ENCODE data around the gene AEBP1.

The AEBP1 gene

DNA sequence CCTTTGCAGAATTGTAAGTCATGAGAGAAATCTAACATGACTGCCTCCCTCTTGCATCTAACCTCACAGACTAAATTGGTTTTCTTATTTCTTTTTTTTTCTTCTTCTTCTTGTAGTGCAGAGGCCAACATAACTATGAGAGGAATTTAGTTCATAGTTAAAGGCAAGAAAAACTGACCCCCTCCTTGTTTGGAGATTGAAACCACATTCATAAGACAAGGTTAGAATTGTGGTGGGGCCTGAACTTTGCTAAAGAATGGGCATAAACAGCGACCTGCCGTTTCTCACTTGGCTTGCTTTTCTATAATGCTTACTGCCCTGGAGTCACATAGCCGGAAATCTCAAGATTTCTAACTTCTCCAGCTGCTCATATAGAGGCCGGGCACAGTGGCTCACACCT lies 19.4 kb upstream of the AEBP1 start:
- DNase-seq = no peak

DNA sequence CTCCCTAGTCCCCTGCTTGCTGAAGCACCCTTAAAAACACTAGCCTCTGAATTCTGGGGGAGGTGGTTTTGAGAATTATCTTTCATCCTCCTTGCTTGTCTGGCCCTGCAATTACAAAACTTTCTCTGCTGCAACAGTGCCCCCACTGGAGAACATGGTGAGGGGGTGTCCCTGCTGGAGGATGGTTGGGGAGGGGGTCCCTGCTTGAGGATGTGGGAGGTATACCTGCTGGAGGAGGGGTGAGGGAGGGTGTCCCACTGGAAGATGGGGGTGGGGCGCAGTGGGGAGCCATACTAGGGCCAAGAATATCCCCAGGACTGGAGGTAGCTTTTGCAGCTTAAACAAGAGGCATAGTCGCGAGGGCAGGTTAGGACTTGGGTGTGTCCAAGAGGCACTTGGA lies 18.6 kb upstream of the AEBP1 start:
- no peak for DNase-seq

DNA sequence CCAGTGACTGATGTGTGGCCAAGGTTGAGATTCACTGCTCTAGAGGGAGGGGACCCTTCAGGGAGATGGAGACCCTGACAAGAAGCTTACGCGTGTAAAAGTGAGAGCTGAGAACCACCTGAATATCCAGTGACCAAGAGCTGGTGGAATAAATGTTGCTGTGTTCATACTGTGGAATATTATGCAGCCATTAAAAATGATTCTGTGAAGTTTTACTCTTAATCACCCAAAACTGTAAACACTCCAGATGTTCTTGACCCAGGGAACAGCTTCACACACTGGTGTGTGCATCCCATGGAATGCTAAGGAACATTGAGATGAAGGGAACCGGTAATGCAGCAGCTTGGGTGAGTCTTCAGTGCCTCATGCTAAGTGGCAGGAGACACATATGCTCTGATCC lies 17.5 kb upstream of the AEBP1 start:
- no peak for DNase-seq

- peak in 17 of 56 donors; percentile 10 to 68 (median 32) for DNase-seq
Observed at GRCh38 chr7:44087911-44088838, 16.0 kb upstream of the AEBP1 start.

DNA sequence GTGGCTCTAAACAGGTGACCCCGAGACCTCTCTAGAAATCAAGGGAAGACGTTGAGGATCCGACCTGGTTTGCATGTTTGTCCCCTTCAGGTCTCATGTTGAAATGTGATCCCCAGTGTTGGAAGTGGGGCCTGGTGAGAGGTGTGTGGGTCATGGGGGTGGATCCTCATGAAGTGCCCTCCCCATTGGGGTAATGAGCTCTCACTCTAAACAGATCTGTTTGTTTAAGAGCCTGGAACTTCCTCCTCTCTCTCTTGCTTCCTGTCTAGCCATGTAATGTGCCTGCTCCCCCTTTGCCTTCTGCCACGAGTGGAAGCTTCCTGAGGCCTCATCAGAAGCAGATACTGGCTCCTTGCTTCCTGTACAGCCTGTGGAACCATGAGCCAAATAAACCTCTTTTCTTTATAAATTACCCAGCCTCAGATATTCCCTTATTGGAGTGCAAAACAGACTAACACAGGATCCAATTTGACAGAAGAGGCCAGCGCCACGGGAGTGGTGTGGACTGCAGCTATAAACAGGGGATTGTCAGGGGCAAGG lies 11.0 kb upstream of the AEBP1 start:
- no peak for DNase-seq

DNA sequence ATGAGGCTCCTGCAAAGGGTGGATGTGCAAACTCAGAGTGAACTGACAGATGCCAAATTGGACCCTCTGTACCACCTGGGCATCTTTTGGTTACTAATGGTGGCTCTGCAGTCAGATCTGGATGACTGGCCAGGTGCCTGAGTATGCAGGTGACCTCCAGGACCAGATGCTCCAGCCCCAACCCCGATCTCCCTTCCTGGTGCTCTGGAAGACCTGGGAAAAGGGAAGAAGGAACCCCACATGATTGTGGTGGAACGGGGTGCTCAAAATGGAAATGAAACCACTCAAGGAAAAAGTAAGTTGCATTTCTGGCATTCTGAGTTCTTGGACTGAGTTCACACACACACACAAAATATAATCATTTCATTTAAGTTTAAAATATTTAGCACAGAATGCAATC lies 9.8 kb upstream of the AEBP1 start:
- no peak for DNase-seq

- no peak for DNase-seq
Observed at GRCh38 chr7:44094883-44095592, 9.1 kb upstream of the AEBP1 start.

- DNase-seq = no peak
Observed at GRCh38 chr7:44095781-44096180, 8.4 kb upstream of the AEBP1 start.

- DNase-seq = no peak
Observed at GRCh38 chr7:44096326-44096881, 7.7 kb upstream of the AEBP1 start.

- DNase-seq = no peak
Observed at GRCh38 chr7:44097064-44097932, 6.8 kb upstream of the AEBP1 start.

GRCh38 chr7:44098092-44099068 lies 5.8 kb upstream of the AEBP1 start:
- no peak for DNase-seq

DNA sequence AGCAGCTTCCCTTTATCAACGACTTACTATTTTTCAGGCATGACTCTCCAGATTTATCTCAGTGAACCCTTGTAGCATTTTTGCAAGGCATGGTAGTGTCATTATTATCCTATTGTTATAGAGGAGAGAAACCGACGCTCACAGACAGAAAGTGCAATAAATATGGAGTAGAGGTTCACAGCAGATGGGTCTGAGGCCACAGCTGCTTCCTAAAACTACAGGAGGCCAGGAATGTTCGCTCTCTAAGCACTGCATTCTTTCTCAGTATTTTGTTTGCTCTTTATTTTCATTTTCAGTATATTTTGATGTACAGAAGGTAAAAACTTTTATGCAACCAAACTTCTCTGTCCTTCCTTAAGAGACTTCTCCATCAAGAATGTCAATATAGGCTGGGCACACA lies 4.5 kb upstream of the AEBP1 start:
- no peak for DNase-seq

DNA sequence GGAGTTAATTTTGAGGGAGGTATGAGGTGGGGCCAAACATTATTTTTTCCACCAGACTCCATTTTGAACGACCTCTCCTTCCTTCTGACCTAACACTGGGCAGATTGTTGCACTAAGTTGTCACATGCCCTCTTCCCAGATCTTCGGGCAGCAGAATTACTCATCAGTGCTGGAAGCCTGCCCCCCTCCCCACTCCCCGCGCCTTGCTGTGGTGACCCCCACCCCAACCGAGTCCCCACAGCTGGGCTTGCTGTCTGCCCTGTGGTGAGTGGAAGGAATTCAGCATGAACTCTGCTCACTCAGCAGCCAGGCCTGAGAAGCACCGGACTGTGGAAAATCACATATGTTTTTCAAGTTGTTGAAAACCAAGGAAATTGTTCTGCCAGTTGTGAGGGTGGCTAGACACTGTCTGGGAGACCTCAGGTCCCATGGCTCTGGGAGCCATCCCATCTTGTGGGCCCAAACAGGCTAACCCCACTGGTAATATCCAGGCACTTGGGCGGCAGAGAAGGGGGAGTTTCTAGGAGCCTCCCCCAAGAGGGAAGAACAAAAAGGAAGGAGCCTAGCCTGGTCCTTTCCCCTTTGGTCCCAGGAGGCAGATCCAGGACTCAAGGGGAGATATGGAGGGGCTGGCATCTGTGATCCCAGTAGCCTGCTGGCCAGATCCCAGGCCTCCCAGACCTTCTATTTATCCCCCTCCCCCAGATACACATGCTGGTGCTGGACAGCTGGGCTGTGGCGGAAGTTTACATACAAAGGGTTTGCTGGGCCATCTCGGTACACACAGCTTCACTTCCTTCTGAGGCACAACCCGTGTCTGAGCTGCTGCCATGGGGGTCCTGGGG lies 3.5 kb upstream of the AEBP1 start:
- peak in 11 of 56 donors; percentile 7 to 69 (median 37) for DNase-seq

GRCh38 chr7:44101303-44101965 lies 2.7 kb upstream of the AEBP1 start:
- DNase-seq = no peak

DNA sequence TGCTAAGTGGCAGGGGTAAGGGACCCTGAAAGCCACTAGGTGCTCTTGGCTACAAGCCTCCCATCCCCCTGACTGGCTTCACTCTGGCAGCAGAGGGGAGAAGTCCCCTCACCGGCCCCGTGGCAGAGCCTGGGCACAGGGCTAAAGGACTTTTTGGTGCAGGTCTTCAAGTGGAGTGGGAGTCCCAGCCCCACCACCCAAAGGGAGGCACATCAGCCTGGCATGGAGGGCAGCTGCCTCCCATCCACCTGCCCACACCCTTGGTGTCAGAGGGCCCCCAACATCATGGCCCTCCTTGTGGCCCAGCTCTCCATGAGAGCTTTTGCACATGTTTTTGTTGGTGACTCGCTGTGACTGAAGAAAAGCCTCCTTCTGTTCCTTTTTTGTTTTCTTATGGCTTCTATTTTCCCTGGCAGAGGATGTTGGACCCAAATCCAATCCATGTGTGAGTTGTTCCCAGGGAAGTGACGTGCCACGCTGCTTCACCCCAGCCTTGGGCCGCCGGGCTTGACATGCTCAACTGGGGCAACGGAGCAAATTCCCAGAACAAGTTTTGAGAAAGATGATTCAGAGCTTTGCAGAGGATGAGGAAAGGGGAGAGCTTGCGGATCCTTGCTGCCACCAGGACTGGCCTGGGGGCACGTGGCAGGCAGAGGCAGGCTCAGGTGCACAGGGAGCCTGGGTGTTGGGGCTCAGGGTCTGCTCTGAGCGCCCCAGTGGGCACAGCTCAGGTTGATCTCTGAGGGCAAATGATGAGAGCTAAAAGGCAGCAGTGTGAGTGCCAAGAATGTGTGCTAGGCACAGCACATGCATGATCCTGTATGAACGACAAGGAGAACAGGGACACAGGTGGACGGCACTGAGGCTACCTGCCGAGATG lies 1.9 kb upstream of the AEBP1 start:
- peak in 5 of 56 donors; percentile 22 to 48 (median 25) for DNase-seq

DNA sequence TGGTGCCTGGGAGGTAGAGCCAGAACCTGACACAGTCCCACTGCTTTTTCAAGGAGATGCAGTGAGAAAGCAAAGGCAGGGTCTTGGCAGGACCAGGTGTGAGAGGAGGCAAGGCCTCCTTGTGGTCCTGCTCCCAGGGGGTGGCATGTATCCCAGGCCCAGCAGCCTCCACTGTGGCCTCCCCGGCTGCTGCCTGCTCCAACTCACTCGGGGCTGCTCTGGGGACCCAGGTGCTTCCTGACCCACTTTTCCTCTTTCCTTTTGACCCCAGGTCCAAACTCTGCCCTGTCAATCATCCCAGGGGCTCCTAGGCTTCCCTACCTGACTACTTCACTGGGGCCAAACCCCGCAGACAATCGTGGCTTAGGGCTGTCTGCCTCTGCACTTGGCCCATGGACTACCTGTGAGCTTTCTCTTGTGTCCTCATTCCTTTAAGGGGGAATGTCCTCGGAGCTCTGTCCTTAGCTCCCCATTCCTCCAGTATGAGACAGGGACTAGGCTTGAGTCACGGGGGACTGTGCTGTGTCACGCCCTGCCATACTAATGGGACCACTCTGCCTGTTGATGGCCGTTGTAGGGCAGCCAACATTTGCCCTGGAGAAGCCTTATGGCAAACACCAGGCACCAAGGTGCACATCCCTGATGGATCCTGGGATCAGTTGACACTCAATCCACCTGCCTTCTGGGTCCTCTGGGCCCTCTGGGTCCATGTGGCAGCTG lies 1.1 kb upstream of the AEBP1 start:
- DNase-seq = no peak

GRCh38 chr7:44103566-44103922 lies 601 bp upstream of the AEBP1 start:
- no peak for DNase-seq

All from nucleus accumbens (tissue), 56 donors.